ENCODE data around the gene FOSB. TPM values are rescaled to one million over a fixed set of nuclear protein-coding genes. Genes with fewer than 3 reads are reported as not detected.

The FOSB gene
- total and polyA plus RNA-seq, 9 of the 15 experiments (the other 6 are each of a cell fraction or from before 2014, with no cell fraction given) = 0.11 to 2.7 (median 0.73) TPM

GRCh38 chr19:45496349-45496953 lies 28.7 kb downstream of the FOSB start (continued):
- TF ChIP-seq ZNF407 (IDR thresholded peaks at IDR 0.05; ENCODE audit: low read depth) (no peak), ZNF232 (CRISPR knock-in tag; IDR thresholded peaks at IDR 0.05) (peak; percentile 92), BMI1 (IDR thresholded peaks at IDR 0.05; ENCODE audit: low read length) (no peak), EHMT2 (IDR thresholded peaks at IDR 0.05) (peak; percentile 97), TCF3 (CRISPR knock-in tag; IDR thresholded peaks at IDR 0.05) (no peak), STAG1 (CRISPR knock-in tag; IDR thresholded peaks at IDR 0.05; ENCODE audit: borderline replicate concordance) (peak; percentile 56; the same call in 1 of the 2 replicates), NCOA1 (IDR thresholded peaks at IDR 0.05; ENCODE audit: low read depth) (peak; percentile 50; the same call in 1 of the 2 replicates), TGIF2 (CRISPR knock-in tag; IDR thresholded peaks at IDR 0.05) (peak; percentile 74; the same call in 1 of the 2 replicates), SIN3A (IDR thresholded peaks at IDR 0.05; ENCODE audit: borderline replicate concordance in 2 of 2, control insufficient read depth in 1 of 2, low read depth in 2 of 2, low read length in 2 of 2) (peak; percentile 83 to 97; a peak in 2 of 4 replicates), FOXP4 (CRISPR knock-in tag; IDR thresholded peaks at IDR 0.05; ENCODE audit: borderline replicate concordance) (peak; percentile 88; the same call in 1 of the 2 replicates), GTF2B (IDR thresholded peaks at IDR 0.05; ENCODE audit: extremely low read depth, insufficient read length) (no peak), THRAP3 (IDR thresholded peaks at IDR 0.05; ENCODE audit: borderline replicate concordance) (no peak), ZNF740 (CRISPR knock-in tag; IDR thresholded peaks at IDR 0.05) (peak; percentile 74), ZNF740 (tag; IDR thresholded peaks at IDR 0.05) (no peak), ZFX (CRISPR knock-in tag; IDR thresholded peaks at IDR 0.05) (peak; percentile 49), HDAC2 (IDR thresholded peaks at IDR 0.05) (peak; percentile 60; the same call in 1 of the 2 replicates), DACH1 (IDR thresholded peaks at IDR 0.05; ENCODE audit: partially characterized antibody) (no peak)
